Liver (tissue), 9 donors: ENCODE data around the gene METTL23. TPM values are rescaled to one million over a fixed set of nuclear protein-coding genes. Genes with fewer than 3 reads are reported as not detected.
A peak's percentile ranks its signal among the peaks of the same experiment; 100 is the strongest.

Experiments used
- DNase-seq: peaks from one replicate; pipeline ENCODE4 v3.0.0-alpha.2; 2017; ENCODE audit warnings: low spot score
- H3K27ac ChIP-seq, 2 donors: one replicate each; pipeline ENCODE4 v1.7.0; 2013; ENCODE audit warnings: inconsistent platforms in 2 of 2, low read length in 2 of 2, control low read depth in 1 of 2, low read depth in 1 of 2, mild to moderate bottlenecking in 1 of 2
- H3K27me3 ChIP-seq, 4 donors: one replicate each; pipeline versions ENCODE4 v1.6.1 to v1.7.0; 2013; ENCODE audit warnings: low read length in 3 of 4, inconsistent platforms in 1 of 4, mild to moderate bottlenecking in 1 of 4, moderate library complexity in 1 of 4; ENCODE audit not compliant: control insufficient read depth in 4 of 4, insufficient read depth in 4 of 4
- H3K36me3 ChIP-seq, 4 donors: one replicate each; pipeline versions ENCODE4 v1.6.1 to v1.7.0; 2013; ENCODE audit warnings: low read length in 3 of 4, mild to moderate bottlenecking in 3 of 4, low read depth in 1 of 4, moderate library complexity in 1 of 4; ENCODE audit not compliant: control insufficient read depth in 4 of 4, insufficient read depth in 3 of 4
- H3K4me1 ChIP-seq, 4 donors: one replicate each; pipeline versions ENCODE4 v1.6.1 to v1.7.0; 2013; ENCODE audit warnings: low read length in 3 of 4, mild to moderate bottlenecking in 3 of 4, moderate library complexity in 1 of 4; ENCODE audit not compliant: control insufficient read depth in 4 of 4, insufficient read depth in 4 of 4
- H3K4me3 ChIP-seq, 3 donors: one replicate each; pipeline versions ENCODE4 v1.6.1 to v1.7.0; 2013; ENCODE audit warnings: low read length in 3 of 3, control low read depth in 1 of 3, low read depth in 1 of 3, mild to moderate bottlenecking in 1 of 3
- H3K9ac ChIP-seq, 2 donors: one replicate each; pipeline ENCODE4 v1.7.0; 2013; ENCODE audit warnings: low read length in 2 of 2, mild to moderate bottlenecking in 2 of 2, moderate library complexity in 2 of 2, control low read depth in 1 of 2, low read depth in 1 of 2
- H3K9me3 ChIP-seq, 4 donors: one replicate each; pipeline versions ENCODE4 v1.6.1 to v1.7.0; 2013; ENCODE audit warnings: low read length in 3 of 4; ENCODE audit not compliant: control insufficient read depth in 4 of 4
- ATF3 ChIP-seq: IDR thresholded peaks from 2 replicates; pipeline ENCODE4 v1.6.1; 2016; ENCODE audit warnings: antibody characterized with exemption
- CTCF ChIP-seq: fragments of 150-350 bp; IDR thresholded peaks from 2 replicates; pipeline ENCODE4 v1.5.1; 2017; ENCODE audit warnings: improper control_type of control experiment, low read depth, low read length; ENCODE audit not compliant: missing input control
- FOXA1 ChIP-seq: IDR thresholded peaks from 2 replicates; pipeline ENCODE4 v1.6.1; 2016; ENCODE audit warnings: antibody characterized with exemption
- FOXA2 ChIP-seq: IDR thresholded peaks from 2 replicates; pipeline ENCODE4 v1.6.1; 2016; ENCODE audit warnings: antibody characterized with exemption
- GABPA ChIP-seq, 2 donors: IDR thresholded peaks in 1 of 2; conservative IDR thresholded peaks in 1 of 2; 2 replicates each; pipeline ENCODE4 v1.6.1; 2016; ENCODE audit warnings: antibody characterized with exemption in 2 of 2, mild to moderate bottlenecking in 1 of 2, moderate library complexity in 1 of 2
- HNF4A ChIP-seq, 2 donors: conservative IDR thresholded peaks; 2 replicates each; pipeline ENCODE4 v1.6.1; 2016; ENCODE audit warnings: antibody characterized with exemption in 2 of 2, mild to moderate bottlenecking in 2 of 2
- MAX ChIP-seq: IDR thresholded peaks from 2 replicates; pipeline ENCODE4 v1.6.1; 2016; ENCODE audit warnings: antibody characterized with exemption
- RAD21 ChIP-seq, 2 donors: IDR thresholded peaks; 2 replicates each; pipeline ENCODE4 v1.6.1; 2016; ENCODE audit warnings: antibody characterized with exemption in 2 of 2, mild to moderate bottlenecking in 2 of 2
- REST ChIP-seq: IDR thresholded peaks from 2 replicates; pipeline ENCODE4 v1.6.1; 2016; ENCODE audit warnings: antibody characterized with exemption, mild to moderate bottlenecking
- RXRA ChIP-seq, 2 donors: IDR thresholded peaks; 2 replicates each; pipeline ENCODE4 v1.6.1; 2017 to 2018; ENCODE audit warnings: antibody characterized with exemption in 2 of 2, mild to moderate bottlenecking in 1 of 2
- SP1 ChIP-seq: IDR thresholded peaks from 2 replicates; pipeline ENCODE4 v1.6.1; 2018; ENCODE audit warnings: antibody characterized with exemption, mild to moderate bottlenecking
- TAF1 ChIP-seq: conservative IDR thresholded peaks from 2 replicates; pipeline ENCODE4 v1.6.1; 2016; ENCODE audit warnings: antibody characterized with exemption, mild to moderate bottlenecking
- YY1 ChIP-seq: IDR thresholded peaks from 2 replicates; pipeline ENCODE4 v1.6.1; 2016; ENCODE audit warnings: antibody characterized with exemption, mild to moderate bottlenecking
- ZBTB33 ChIP-seq: IDR thresholded peaks from 2 replicates; pipeline ENCODE4 v1.6.1; 2016; ENCODE audit warnings: antibody characterized with exemption
- WGBS: extraction: QIAGEN DNeasy Blood & Tissue Kit; methylation state at CpG from one replicate; pipeline ENCODE4 v1.1.7; 2013; 5-methylcytosine and 5-hydroxymethylcytosine counted together
- polyA plus RNA-seq, 2 donors: library from polyadenylated mRNA; stranded (reverse) in 1 of 2; unstranded in 1 of 2; fragments of 200-250 nt in 1 of 2; fragments of >200 nt in 1 of 2; fragmentation: Nextera tagmentation in 1 of 2; extraction: Ambion mirVana in 1 of 2; gene quantifications; one replicate each; pipeline versions ENCODE4 v1.2.1 to v1.2.3, GENCODE V29; 2013 to 2015
- total RNA-seq, 2 donors: library from RNA; depleted of rRNA; stranded (reverse); fragments of >200 nt; gene quantifications; one replicate each; pipeline ENCODE4 v1.2.3, GENCODE V29; 2014
- donor health status: healthy.
- donor health status: healthy.
- donor health status: healthy.
- donor health status: healthy.
- donor health status: healthy.

Gene METTL23
- total and polyA plus RNA-seq, 4 donors = 15.6 to 37.2 (median 22.1) TPM

GRCh38 chr17:76733618-76733957 is 6.9 kb downstream of the METTL23 start:
- no peak for TF ChIP-seq MAX
- no peak overlapping the region for H3K9ac ChIP-seq
- H3K4me1 ChIP-seq = peaks cover 6 to 43% (median 41%) of the 10 kb centered on the region in 4 donors
- no peak overlapping the region for H3K4me3 ChIP-seq
- 79% methylated on average over 1 of the region's 1 CpG for WGBS
- H3K36me3 ChIP-seq = peaks cover 11 to 38% (median 28%) of the 10 kb centered on the region in 4 donors
- H3K27me3 ChIP-seq = no peaks in the 10 kb centered on the region
- no peak for DNase-seq
- no peaks in the 10 kb centered on the region for H3K9me3 ChIP-seq
- H3K27ac ChIP-seq = no peak overlapping the region

- 48% methylated on average over 8 of the region's 8 CpGs for WGBS
- peak overlapping the region; percentile 38 to 49 for H3K27ac ChIP-seq
- H3K36me3 ChIP-seq = peaks cover 9 to 38% (median 28%) of the 10 kb centered on the region in 4 donors
- H3K4me3 ChIP-seq = peak overlapping the region in 1 of 3 donors; percentile 96
- TF ChIP-seq FOXA2 (no peak), YY1 (peak; percentile 4)
- no peak for DNase-seq
- H3K4me1 ChIP-seq = peaks cover 4 to 49% (median 47%) of the 10 kb centered on the region in 4 donors
- H3K9me3 ChIP-seq = no peaks in the 10 kb centered on the region
- H3K9ac ChIP-seq = peak overlapping the region; percentile 5 to 58
- no peaks in the 10 kb centered on the region for H3K27me3 ChIP-seq
These were observed 7.6 kb downstream of the METTL23 start for GRCh38 chr17:76734080-76734840.

GRCh38 chr17:76735006-76735405 is 8.4 kb downstream of the METTL23 start:
- Histone ChIP-seq H3K9ac (peak overlapping the region in 1 of 2 donors; percentile 99), H3K27me3 (no peaks in the 10 kb centered on the region), H3K4me1 (peaks cover 4 to 50% (median 44%) of the 10 kb centered on the region in 4 donors), H3K36me3 (peaks cover 7 to 38% (median 27%) of the 10 kb centered on the region in 4 donors), H3K4me3 (peak overlapping the region in 2 of 3 donors; percentile 96 to 99), H3K9me3 (no peaks in the 10 kb centered on the region), H3K27ac (peak overlapping the region; percentile 49 to 93)
- no peak for DNase-seq
- TF ChIP-seq FOXA2 (no peak), HNF4A (conservative IDR thresholded peaks at IDR 0.05) (no peak), SP1 (no peak), RXRA (IDR thresholded peaks at IDR 0.05) (no peak), TAF1 (no peak), REST (no peak), RAD21 (IDR thresholded peaks at IDR 0.05) (no peak), CTCF (no peak), ATF3 (no peak), FOXA1 (no peak), GABPA (IDR thresholded peaks at IDR 0.05 in 1 of 2, conservative IDR thresholded peaks at IDR 0.05 in 1 of 2) (no peak), ZBTB33 (no peak)
- 15% methylated on average over 5 of the region's 5 CpGs for WGBS
